ENCODE results near the gene HNRNPU.
"Not testable (repeated sequence)": the region's sequence is repeated elsewhere in the genome, so short reads cannot be mapped to it uniquely, and the experiment has no call there.

Gene HNRNPU

GRCh38 chr1:244839656-244840055 is 24.7 kb downstream of the HNRNPU start:
- no peak for DNase-seq

GRCh38 chr1:244837597-244838258 is 26.6 kb downstream of the HNRNPU start:
- no peak for DNase-seq

- no peak for DNase-seq
Observed at GRCh38 chr1:244836584-244836983, 27.8 kb downstream of the HNRNPU start.

- DNase-seq: no peak
Observed at GRCh38 chr1:244836135-244836521, 28.2 kb downstream of the HNRNPU start.

- peak; percentile 86 to 90 for DNase-seq
Observed at GRCh38 chr1:244835276-244836134, 28.8 kb downstream of the HNRNPU start, which contains the start of gene COX20. Gene COX20 (plus strand): TSS chr1:244835658. CDS start chr1:244835715, 57 bp downstream.

- peak; percentile 92 for DNase-seq
Observed at GRCh38 chr1:244834543-244835275, 29.6 kb downstream of the HNRNPU start.

GRCh38 chr1:244833734-244834542 is 30.4 kb downstream of the HNRNPU start:
- DNase-seq: peak; percentile 44 to 61

GRCh38 chr1:244833260-244833659 is 31.1 kb downstream of the HNRNPU start:
- DNase-seq: not testable (repeated sequence)

- DNase-seq: no peak
Observed at GRCh38 chr1:244830639-244831038, 33.7 kb downstream of the HNRNPU start.

GRCh38 chr1:244826712-244827111 is 37.6 kb downstream of the HNRNPU start:
- DNase-seq: no peak

- no peak for DNase-seq
Observed at GRCh38 chr1:244822878-244823277, 41.5 kb downstream of the HNRNPU start.

GRCh38 chr1:244821134-244821533 is 43.2 kb downstream of the HNRNPU start:
- DNase-seq: no peak

GRCh38 chr1:244820131-244820530 is 44.2 kb downstream of the HNRNPU start:
- DNase-seq: no peak

- DNase-seq: no peak
Observed at GRCh38 chr1:244817415-244817894, 46.9 kb downstream of the HNRNPU start.

GRCh38 chr1:244815600-244816099 is 48.7 kb downstream of the HNRNPU start:
- DNase-seq: peak in 1 of 2 donors; percentile 47

GRCh38 chr1:244813327-244813726 is 51.0 kb downstream of the HNRNPU start:
- no peak for DNase-seq

- DNase-seq: no peak
Observed at GRCh38 chr1:244810221-244810620, 54.1 kb downstream of the HNRNPU start.

GRCh38 chr1:244807138-244807537 is 57.2 kb downstream of the HNRNPU start:
- DNase-seq: no peak

- no peak for DNase-seq
Observed at GRCh38 chr1:244804841-244805240, 59.5 kb downstream of the HNRNPU start.

- DNase-seq: no peak
Observed at GRCh38 chr1:244802556-244803239, 61.6 kb downstream of the HNRNPU start.

GRCh38 chr1:244802041-244802440 is 62.3 kb downstream of the HNRNPU start:
- no peak for DNase-seq

All from CD4-positive, alpha-beta T cell treated with Interleukin-1 beta for 1 hour (primary cell).